OCI-LY1 (cell line): ENCODE data around the gene IRX3.

Source experiments
- H2AFZ ChIP-seq: fragments of 200-600 bp; sonication (generic), shearing (Covaris generic); 2 replicates; pipeline ENCODE4 v1.6.0; 2014; ENCODE audit warnings: antibody characterized with exemption, mild to moderate bottlenecking, low read length
- H3F3A ChIP-seq: fragments of 200-600 bp; sonication (generic), shearing (Covaris generic); 2 replicates; pipeline ENCODE4 v1.6.0; 2014; ENCODE audit warnings: mild to moderate bottlenecking, antibody characterized with exemption, low read length, moderate library complexity; ENCODE audit not compliant: insufficient read depth
- H3K27ac ChIP-seq: fragments of 200-600 bp; sonication (generic); 2 replicates; pipeline ENCODE4 v1.5.1; 2014; ENCODE audit warnings: low read length, mixed run types, mild to moderate bottlenecking, low read depth; ENCODE audit not compliant: poor library complexity, severe bottlenecking
- H3K27me3 ChIP-seq: fragments of 200-600 bp; sonication (generic); 2 replicates; pipeline ENCODE4 v1.6.0; 2014; ENCODE audit warnings: antibody characterized with exemption, mild to moderate bottlenecking, low read length, moderate library complexity; ENCODE audit not compliant: insufficient read depth
- H3K36me3 ChIP-seq: fragments of 200-600 bp; sonication (generic); 2 replicates; pipeline ENCODE4 v1.6.1; 2014; ENCODE audit warnings: mild to moderate bottlenecking, antibody characterized with exemption, low read length, moderate library complexity, mixed read lengths; ENCODE audit not compliant: insufficient read depth
- H3K4me1 ChIP-seq: fragments of 200-600 bp; sonication (generic); 2 replicates; pipeline ENCODE4 v1.5.1; 2014; ENCODE audit warnings: mild to moderate bottlenecking, low read length, moderate library complexity; ENCODE audit not compliant: insufficient read depth, severe bottlenecking
- H3K4me2 ChIP-seq: fragments of 200-600 bp; sonication (generic), shearing (Covaris generic); 2 replicates; pipeline ENCODE4 v1.6.1; 2014; ENCODE audit warnings: low read length
- H3K4me3 ChIP-seq: fragments of 200-600 bp; sonication (generic); 2 replicates; pipeline ENCODE4 v1.5.1; 2014; ENCODE audit warnings: low read length, low read depth, mild to moderate bottlenecking, mixed read lengths; ENCODE audit not compliant: poor library complexity, severe bottlenecking
- H3K79me2 ChIP-seq: fragments of 200-600 bp; shearing (Covaris generic); 2 replicates; pipeline ENCODE4 v1.6.1; 2016; ENCODE audit warnings: mixed run types, low read length, mixed read lengths; ENCODE audit not compliant: insufficient read depth
- H3K9ac ChIP-seq: fragments of 200-600 bp; sonication (generic), shearing (Covaris generic); 2 replicates; pipeline ENCODE4 v1.6.1; 2014; ENCODE audit warnings: mild to moderate bottlenecking, low read length, mixed read lengths
- H3K9me2 ChIP-seq: fragments of 200-600 bp; sonication (generic), shearing (Covaris generic); 2 replicates; pipeline ENCODE4 v1.6.1; 2014; ENCODE audit warnings: low read depth, mild to moderate bottlenecking, low read length, mixed read lengths
- H3K9me3 ChIP-seq: fragments of 200-600 bp; shearing (Covaris generic); 2 replicates; pipeline ENCODE4 v1.6.1; 2014; ENCODE audit warnings: low read length, mixed read lengths
- H4K20me1 ChIP-seq: fragments of 200-600 bp; sonication (generic), shearing (Covaris generic); 2 replicates; pipeline ENCODE4 v1.6.0; 2016; ENCODE audit warnings: mild to moderate bottlenecking, low read length; ENCODE audit not compliant: insufficient read depth
- CTCF ChIP-seq: fragments of 200-600 bp; sonication (generic), shearing (Covaris generic); IDR thresholded peaks from 2 replicates; pipeline ENCODE4 v1.5.1; 2017; ENCODE audit warnings: mild to moderate bottlenecking, antibody characterized with exemption, low read length, moderate library complexity, mixed read lengths
- EZH2 ChIP-seq: fragments of 200-600 bp; sonication (generic), shearing (Covaris generic); IDR thresholded peaks from 2 replicates; pipeline ENCODE4 v1.8.0; 2017; ENCODE audit warnings: borderline replicate concordance, mixed run types, mild to moderate bottlenecking, antibody characterized with exemption, low read length, moderate library complexity, mixed read lengths

Gene IRX3

GRCh38 chr16:54331241-54332002 is 44.8 kb upstream of the IRX3 start:
- no peaks in the 10 kb centered on the region for H3K36me3 ChIP-seq
- H3K9me3 ChIP-seq: no peaks in the 10 kb centered on the region
- no peak overlapping the region for H3K4me3 ChIP-seq
- no peaks in the 10 kb centered on the region for H4K20me1 ChIP-seq
- no peak overlapping the region for H2AFZ ChIP-seq
- no peak overlapping the region for H3K9ac ChIP-seq
- no peaks in the 10 kb centered on the region for H3F3A ChIP-seq
- H3K4me1 ChIP-seq: no peaks in the 10 kb centered on the region
- H3K79me2 ChIP-seq: no peaks in the 10 kb centered on the region
- no peak overlapping the region for H3K27ac ChIP-seq
- no peak for TF ChIP-seq CTCF
- TF ChIP-seq EZH2: no peak
- H3K27me3 ChIP-seq: no peaks in the 10 kb centered on the region
- H3K4me2 ChIP-seq: no peak overlapping the region
- H3K9me2 ChIP-seq: no peaks in the 10 kb centered on the region

- no peak for TF ChIP-seq CTCF
- TF ChIP-seq EZH2: no peak
- Histone ChIP-seq H3K36me3 (no peaks in the 10 kb centered on the region), H3K9me3 (no peaks in the 10 kb centered on the region), H3K9me2 (no peaks in the 10 kb centered on the region), H3K27me3 (no peaks in the 10 kb centered on the region), H3K9ac (no peak overlapping the region), H3F3A (no peaks in the 10 kb centered on the region), H3K79me2 (no peaks in the 10 kb centered on the region), H4K20me1 (no peaks in the 10 kb centered on the region), H3K4me3 (no peak overlapping the region), H3K27ac (no peak overlapping the region), H3K4me1 (no peaks in the 10 kb centered on the region), H3K4me2 (no peak overlapping the region), H2AFZ (no peak overlapping the region)
Measured at GRCh38 chr16:54327609-54328008, 41.0 kb upstream of the IRX3 start.

GRCh38 chr16:54326266-54326662 is 39.7 kb upstream of the IRX3 start:
- H3K36me3 ChIP-seq: no peaks in the 10 kb centered on the region
- no peak overlapping the region for H3K4me2 ChIP-seq
- no peak overlapping the region for H3K27ac ChIP-seq
- H3K79me2 ChIP-seq: no peaks in the 10 kb centered on the region
- H4K20me1 ChIP-seq: no peaks in the 10 kb centered on the region
- H3K4me1 ChIP-seq: no peaks in the 10 kb centered on the region
- no peaks in the 10 kb centered on the region for H3K27me3 ChIP-seq
- no peak overlapping the region for H3K9ac ChIP-seq
- H3K9me3 ChIP-seq: no peaks in the 10 kb centered on the region
- H3K9me2 ChIP-seq: no peaks in the 10 kb centered on the region
- no peak overlapping the region for H2AFZ ChIP-seq
- H3K4me3 ChIP-seq: no peak overlapping the region
- TF ChIP-seq CTCF (no peak), EZH2 (no peak)
- no peaks in the 10 kb centered on the region for H3F3A ChIP-seq
